Suppressor macrophage (primary cell): ENCODE data around the gene JAKMIP1.
A peak's percentile ranks its signal among the peaks of the same experiment; 100 is the strongest.
"Not testable (repeated sequence)": the region's sequence is repeated elsewhere in the genome, so short reads cannot be mapped to it uniquely, and the experiment has no call there.

Experiments
- DNase-seq, 4 experiments: peaks; one replicate each; pipeline ENCODE4 v3.0.0-alpha.2; 2020 to 2022

The JAKMIP1 gene

DNA sequence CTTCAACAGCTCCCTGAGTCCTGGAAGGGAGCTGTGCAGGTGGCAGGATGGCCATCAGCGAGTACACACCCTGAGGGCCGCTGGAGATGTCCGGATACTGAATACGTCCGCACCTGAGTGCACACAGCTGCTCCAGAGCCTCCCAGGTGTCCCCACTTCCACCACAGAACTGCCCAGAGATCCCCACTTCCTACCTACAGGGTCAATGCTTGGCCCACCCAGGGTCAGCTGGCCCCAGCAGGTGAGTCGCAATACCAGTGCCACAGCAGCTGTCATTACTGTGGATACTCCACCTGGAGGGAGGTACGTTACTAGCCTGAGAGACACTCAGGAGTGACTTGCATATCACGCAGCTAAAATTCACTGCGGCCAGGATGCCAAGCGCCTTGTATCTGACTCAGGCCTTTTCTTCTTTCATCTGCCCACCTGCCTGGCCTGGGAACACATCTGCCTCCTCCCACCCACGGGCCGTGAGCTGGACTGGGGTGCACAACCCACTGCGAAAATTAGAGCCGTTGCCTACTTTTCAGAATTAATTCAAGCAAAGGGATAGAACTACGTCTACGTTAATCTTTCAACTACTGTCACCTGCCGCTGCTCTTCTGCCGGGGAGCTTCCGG is 191.5 kb downstream of the JAKMIP1 start:
- DNase-seq, result no peak

DNA sequence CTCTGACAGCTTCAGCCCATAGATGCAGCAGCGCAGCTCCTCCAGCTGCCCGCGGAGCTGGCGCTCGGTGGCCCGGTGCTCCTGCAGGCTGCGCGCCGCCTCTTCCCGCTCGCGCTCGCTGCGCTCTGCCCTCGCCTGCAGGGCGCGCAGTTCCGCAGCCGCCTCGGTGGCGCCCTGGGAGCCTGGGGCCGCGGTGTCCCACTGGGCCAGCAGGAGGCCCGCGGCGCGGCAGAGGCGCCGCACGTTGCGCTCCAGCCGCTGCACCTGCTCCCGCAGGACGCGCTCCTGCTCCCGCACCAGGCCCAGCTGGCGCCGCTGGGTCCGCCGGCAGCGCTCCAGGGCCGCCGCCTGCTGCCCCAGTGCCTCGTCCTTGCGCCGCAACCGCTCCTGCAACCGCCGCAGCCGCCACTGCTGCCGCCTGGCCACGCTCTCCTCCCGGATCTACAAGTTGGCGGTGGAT is 192.2 kb downstream of the JAKMIP1 start:
- DNase-seq, result no peak

DNA sequence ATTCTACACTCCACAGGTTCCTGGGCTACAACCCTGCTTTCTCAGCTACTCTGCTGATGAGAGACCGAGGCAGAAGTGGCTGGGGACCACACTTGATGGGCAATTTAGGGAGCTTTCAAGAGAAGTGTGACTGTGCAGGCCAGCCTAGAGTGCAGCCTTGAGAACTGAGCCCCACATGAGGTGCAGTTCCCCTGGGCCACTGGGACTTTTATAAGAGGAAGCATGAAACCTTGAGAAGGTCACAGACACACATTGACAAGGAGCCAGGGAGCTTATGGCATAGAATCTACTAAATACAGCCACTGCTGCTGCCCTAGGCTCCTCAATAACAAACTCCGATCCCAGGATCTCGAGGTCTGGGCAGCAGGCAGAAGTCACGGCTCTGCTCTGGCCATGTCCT is 195.2 kb downstream of the JAKMIP1 start:
- DNase-seq, result no peak

DNA sequence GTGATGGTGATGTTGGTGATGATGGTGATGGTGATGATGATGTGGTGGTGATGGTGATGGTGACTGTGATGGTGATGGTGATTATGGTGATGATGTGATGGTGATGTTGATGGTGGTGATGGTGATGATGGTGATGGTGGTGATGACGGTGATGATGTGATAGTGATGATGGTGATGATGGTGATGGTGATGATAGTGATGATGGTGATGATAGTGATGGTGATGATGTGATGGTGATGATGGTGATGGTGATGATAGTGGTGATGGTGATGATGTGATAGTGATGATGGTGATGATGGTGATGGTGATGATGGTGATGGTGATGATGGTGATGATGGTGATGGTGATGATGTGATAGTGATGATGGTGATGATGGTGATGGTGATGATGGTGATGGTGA is 196.9 kb downstream of the JAKMIP1 start:
- DNase-seq, result not testable (repeated sequence)

DNA sequence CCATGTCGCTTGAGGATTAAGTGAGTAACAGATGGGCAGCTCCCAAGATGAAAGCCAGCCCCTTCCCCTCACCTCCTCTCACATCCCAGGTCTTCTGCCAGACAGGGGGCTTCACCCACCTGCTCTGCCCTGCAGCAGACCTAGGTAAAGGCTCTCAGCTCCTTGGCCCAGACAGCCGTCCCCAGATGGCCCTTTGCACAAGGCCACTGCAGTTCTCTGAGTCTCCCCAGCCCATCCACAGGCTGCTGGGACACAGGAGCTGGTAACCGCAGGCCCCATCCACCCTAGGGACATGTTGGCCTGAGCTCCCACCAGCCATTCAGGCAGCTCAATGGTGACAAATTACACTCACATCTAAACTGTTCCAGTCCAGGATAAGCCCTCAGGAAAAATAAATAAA is 197.4 kb downstream of the JAKMIP1 start:
- no peak for DNase-seq

DNA sequence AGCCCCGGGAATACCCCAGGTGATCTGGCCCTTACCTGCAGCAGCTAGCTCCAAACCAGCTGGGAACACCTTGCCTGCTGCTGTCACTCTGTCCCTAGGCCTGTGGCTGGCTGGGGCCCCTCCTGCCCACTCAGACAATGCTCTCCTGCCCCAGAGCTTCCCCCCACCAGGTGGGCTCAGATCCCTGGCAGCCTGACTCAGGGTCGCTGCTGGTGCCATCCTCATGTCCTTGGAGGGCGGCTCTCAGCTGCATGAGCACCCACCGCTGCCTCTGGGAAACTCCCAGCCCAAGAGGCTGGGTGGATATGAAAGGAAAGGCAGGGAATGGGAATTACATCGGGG is 197.9 kb downstream of the JAKMIP1 start:
- DNase-seq, result no peak

DNA sequence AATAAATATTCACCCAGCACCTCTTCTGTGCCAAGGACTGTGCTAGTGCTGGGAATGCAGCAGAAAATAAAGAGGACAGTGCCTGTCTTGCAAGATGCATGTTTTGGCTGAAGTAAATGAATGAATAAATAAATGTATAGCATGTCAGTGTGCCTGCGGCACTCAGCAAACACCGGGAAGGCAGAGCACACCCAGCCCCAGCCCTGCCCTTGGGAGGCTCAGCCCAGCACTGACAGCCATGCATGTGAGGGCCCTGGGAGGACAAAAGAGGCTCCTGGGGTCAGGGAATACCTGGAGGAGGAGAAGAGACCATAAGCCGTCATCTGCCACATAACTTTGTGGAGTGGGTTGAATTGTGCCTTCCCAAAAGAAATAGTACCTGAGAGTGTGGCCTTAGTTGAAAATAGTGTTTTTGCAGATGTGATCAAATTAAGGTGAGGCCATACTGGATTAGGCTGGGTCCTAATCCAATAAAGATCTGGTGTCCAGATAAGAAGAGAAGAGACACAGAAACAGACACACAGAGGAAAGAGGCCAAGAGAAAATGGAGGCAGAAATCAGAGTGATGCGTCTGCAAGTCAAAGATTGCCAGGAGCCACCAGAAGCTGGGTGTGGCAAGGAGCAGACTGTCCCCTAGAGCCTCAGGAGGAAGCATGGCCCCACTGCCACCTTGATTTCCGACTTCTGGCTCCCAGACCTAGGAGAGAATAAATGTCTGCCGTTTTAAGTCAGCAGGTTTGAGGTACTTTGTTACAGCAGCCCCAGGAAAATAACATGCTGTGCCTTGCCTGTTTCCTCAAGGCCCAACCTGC is 198.5 kb downstream of the JAKMIP1 start:
- no peak for DNase-seq

DNA sequence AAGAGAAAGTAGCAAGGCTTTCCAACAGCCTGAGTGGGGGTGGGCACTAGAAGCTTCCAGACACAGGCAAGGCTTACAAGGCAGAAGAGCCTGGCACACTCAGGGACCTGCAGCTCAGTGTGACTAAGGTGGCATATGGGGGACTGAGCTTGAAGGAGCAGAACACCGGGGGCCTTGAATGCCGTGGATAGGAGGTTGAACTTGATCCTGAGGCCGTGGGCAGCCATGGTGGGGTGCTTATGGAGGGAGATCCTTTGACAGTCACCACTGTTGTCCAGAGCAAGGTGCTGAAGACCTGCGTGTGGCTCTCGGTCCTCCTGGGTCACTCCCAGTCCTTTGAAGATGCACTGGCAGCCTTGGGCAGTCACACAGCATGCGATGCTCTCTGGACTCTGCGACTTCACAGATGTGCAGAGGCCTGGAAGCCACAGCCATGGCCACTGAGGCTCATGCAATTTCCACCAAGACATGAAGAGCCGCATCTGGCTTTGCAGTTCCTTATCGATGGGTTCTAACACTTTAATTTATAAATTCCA is 200.5 kb downstream of the JAKMIP1 start:
- DNase-seq, result no peak

DNA sequence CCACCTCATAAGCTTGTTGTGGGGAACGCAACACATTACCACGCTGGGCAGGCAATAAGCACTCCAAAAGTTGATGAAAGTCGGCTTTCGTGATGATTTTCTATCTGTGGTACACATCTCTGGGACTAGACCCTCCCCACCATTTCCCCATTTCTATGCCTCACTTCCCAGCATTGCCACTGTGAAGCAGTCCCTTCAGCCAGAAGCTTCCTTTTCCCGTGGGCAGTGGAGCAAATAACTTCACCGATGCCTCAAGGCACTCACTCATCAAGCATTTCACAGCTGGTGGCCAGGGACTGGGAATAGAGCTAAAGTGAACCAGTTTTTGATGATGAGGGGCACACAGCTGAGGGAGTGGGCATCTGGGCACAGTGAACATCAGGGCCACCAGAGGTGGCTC is 201.0 kb downstream of the JAKMIP1 start:
- no peak for DNase-seq

DNA sequence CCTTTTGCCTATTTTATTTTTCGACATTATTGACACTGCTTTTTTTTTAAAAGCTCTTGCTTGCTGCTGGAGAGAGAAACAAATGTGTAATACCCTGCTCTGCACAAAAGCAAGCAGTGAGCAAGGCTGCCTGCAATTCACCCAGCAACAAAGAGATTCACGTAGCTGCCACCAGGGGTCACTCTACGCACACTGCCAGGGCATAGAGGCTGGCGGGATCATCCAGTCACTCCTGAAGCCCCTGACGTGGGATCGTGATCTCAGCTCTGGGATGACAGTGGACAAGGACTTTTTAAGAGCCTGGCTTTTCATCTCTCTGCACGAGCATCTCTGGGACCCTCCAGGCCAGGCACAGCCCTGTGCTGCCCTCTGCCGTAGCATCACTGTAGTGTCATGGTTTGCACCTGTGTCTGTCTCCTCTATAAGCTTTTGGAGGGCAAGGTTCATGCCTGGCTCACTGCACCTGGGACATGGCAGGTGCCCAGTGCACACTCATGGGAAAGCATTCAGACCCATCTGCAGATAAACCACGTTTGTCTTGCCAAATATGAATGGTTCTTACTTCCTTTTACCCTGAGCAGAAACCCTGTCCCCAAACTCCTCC is 201.9 kb downstream of the JAKMIP1 start:
- DNase-seq, result peak; percentile 55 to 73 (median 63)

DNA sequence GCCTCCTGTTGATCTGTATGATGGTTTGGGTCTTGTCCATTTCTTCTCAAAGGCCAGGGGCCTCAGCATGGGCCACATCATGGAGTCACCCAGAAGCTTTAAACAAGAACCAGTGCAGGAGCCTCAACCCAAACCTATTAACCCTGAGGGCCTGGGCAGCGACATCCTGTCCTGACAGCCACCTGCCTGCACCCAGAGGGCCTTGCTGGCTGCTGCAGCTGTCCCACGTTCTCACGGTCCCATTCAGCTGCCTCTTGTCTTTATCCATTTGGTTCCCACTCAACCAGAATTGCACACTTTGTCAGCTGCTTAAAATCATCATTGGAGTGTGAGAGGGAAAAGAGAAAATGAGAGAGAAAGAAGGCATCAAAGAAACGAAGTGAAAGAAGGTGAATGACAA is 203.7 kb downstream of the JAKMIP1 start:
- DNase-seq, result no peak

DNA sequence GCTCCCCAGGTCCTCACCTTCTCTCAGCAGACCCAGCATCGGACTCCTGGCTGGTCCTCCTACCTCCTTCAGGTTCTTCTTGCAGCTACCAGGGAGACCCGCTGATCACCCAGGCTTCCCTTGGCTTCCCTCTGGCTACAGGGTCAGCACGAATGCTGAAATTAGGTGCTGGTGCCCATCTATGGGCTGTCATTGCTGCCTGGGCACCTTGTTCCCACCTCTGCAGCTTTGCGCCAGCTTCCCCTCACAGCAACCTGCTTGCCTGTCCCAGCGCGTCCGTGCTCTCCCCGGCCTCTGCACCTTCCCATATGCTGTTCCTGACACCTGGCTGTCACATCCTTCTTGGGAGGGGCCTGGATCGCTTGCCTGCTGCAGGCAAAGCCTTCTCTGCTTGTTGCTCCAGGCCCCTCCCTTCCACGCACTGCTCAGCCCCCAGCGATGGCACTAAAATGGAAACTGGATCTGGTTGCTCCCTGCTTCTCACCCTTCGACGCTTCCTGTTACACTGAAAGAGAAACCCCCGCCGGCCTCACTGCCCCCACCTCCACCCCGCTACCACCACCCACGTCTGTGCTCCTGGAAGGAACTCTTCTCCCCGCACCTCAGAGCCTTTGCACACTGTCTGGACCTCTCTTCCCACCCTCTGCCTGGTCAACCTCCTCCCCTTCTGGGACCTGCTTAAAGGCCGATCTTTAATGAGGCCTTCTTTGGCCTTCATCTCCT is 204.3 kb downstream of the JAKMIP1 start:
- no peak for DNase-seq

DNA sequence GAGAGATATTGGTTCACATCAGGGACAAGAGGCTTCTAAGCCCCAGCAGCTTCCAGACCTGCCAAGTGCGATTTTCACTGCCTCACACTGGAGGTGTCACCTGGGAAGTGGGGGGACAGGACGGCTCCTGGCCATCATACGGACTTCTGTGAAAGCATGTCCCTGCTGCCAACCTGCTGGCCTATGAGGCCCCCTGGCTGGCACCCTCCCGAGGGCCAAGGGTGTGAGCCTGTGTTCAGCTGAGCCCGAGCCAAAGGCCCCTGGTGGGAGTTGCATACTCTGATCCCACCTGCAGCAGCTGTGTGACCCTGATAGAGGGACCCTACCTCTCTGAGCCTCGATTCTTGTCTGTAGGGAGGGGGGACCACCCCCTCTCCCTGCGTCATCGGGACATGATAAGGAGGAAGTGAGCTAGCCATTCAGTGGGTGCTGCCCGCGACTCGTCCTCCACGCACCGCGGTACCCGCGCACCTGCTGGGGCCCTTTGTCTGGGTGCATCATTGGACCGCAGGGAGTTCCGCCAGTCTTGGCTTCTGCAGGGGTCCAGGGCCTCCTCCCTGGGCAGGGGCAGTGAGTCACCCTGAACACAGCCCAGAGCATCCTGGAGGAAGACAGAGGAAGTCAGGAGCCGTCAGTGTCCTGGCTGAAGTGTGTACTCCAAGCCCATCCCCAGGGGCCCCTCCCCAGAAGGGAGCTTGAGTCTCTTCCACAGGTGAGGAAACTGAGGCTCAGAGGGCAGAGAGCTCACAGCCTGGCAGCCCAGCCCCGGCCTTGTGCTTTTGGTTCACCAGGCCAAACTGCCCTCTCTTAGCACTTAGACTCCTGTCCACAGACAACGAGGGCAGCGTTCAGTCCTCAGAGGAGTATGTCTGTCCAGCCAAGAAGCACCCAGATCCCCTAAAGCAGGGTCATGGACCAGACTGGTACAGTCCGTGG is 206.2 kb downstream of the JAKMIP1 start:
- no peak for DNase-seq

DNA sequence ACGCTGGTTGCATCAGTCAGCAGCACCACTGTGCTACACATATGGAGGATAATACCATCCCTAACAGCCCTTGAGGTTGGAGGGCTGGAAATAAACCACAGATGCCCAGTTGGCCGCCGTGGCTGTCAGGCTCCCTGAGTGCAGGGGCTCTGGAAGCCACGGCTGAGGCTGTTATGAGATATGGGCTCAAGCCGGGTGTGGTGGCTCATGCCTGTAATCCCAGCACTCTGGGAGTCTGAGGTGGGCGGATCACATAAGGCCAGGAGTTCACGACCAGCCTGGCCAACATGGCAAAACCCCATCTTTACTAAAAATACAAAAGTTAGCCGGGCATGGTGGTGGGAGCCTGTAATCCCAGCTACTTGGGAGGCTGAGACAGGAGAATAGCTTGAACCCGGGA is 207.0 kb downstream of the JAKMIP1 start:
- not testable (repeated sequence) for DNase-seq

DNA sequence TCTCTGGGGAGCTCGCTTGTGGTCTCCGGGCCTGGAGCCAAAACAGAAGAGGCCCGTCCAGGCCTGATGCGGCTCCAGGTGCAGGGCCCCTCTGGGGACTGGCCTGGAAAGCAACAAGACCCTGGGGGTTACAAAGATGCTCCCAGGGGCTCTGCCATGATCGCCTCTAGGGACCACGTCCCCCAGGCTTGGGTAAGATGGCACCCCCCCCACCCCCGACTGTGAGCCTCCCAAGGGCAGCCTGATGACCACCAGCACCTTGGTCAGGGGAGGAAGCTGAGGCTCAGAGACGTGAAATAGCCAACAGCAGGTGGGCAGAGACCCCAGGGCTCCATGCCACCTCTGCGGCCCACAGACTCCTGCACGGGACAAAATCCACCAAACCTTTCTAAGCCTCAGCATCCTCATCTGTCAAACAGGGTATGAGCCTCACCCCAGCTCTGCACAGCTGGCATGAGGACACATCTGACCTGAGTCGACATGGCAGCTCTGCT is 207.5 kb downstream of the JAKMIP1 start:
- no peak for DNase-seq

DNA sequence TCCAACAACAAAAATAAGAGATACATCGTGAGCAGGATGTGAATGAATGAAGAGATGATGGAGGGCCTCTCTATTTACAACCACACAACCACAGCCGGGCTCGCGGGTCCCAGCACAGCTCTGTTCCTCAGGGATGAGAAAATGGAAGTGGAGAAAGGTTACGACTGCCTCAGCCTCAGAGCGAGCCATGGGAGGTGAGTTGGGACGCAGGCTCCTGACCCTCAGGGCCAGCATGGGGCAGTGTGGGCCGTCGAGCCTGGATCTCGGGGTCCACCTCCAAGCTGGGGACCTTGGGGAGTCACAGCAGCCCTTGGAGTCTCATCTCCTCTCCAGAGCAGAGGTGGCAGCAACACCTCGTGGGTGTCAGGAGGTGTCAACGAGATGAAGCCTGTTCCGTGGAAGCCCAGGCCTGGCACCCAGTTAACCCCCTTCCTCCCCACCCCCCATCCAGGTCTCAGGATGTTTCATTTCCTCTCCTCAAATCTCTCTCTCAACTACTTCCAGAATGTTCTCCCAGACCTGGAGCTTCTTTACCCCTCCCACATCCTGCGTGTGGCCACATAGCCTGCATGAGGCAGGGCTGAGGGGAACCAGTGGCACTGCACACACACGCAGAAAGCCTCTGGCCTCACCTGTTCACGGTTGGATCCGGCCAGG is 208.1 kb downstream of the JAKMIP1 start:
- DNase-seq, result no peak

DNA sequence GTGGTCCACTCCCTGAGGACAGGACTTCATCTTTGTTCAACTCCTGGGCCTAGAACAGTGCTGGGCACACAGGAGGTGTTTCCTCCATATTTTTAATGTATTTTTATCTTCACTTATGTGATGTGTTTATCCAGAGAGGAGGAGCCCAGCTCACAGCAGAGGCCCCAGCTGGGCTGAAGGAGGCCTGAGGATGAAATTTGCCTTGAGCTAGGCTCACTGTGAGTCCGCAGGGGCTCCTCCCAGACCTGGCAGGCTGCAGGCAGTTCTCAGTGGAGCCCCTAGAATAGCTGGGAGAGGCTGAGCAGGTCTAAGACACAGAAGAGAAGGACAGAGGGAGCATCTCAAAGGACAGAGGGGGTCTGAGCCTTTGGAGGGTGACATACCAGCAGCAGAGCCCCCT is 208.9 kb downstream of the JAKMIP1 start:
- no peak for DNase-seq

DNA sequence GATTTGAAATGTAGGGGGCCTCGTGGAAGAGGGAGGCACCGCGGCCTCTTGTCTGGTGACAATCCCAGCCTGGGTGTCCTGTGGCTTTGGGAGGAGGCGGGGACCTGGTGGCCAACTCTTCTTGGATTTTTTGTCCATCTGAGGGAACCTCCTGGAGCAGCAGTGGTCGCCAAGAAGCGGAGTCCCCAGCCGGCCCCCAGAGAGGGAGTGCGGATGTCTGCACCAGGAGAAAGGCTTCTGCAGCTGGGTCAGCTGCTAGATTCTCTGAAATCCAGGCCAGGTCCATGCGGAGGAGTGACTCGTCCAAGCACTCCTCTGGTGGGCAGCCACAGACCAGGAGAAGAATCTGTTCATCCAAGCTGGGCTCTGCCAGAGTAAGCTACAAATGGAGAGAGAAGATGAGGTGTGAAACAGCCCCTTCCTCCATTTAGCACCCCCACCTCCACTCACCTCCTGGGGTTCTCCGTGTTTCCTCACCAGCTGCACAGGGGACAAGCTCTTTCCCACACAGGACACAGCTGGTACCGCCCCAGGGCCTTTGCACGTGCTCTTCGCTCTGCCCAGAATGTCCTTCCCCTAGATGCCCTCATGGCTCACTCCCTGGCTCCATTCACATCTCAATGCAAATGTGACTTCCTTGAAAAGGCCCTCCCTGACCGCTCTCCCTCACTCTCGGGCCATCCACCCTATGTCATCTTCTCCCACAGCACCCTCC is 209.7 kb downstream of the JAKMIP1 start:
- DNase-seq, result no peak

DNA sequence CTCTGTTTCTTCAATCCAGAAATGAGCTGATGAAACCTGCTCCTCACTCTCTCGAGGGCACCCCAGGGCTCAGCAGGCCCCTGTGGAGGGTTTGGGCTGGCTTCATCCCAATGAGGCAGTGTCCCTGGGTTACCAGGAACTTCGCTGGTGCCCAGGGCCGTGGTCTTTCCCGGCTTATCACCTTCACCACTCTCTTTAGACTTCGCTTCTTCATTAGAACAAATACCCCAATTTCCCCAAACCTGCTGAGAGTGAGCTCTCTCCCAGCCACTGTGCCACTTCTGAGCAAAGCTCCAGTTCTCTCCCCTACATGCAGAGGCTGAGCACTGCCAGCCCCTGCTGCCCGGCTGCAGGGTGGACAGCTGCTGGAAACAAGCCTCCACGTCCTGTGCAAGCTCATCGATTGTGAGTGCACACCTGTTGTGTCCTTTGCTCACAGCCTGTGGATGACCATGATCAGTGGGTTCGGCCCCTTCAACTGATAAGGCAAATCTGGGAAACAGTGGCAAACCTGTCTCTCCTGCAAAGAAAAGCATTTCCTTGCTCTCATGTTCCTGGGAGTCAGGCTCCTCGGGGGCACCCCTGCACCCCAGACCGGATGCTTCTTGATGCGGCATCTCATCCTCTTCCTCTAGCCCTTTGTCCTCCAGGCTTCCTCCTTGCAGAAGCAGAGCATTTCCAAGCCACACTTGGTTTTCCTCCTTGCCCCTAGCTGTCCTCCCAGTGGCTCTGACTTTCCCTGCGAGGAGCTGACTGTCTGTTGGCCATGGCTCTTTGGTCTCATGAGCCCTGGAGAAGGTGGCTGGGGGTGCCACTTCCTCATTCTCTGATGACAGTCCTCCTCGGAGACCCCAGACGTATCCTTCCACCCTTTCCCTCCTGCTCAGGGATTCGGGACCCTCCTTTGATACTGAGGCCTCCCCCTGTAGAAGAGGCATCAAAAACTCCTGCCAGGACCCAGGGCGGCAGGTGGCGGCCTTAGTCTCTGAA is 210.8 kb downstream of the JAKMIP1 start:
- no peak for DNase-seq
